Astrocyte (in vitro differentiated cells and primary cell): ENCODE data around the gene GUCY2D. TPM values are rescaled to one million over a fixed set of nuclear protein-coding genes. Genes with fewer than 3 reads are reported as not detected.

Experiments used
- DNase-seq: peaks from one replicate; pipeline ENCODE4 v3.0.0-alpha.2; 2010; ENCODE audit warnings: low read depth
- FAIRE-seq: peaks from 2 replicates; lab custom pipeline; 2011; peaks lifted over from hg19 to GRCh38; lab: Jason Lieb, UNC
- H2AFZ ChIP-seq: 2 replicates; pipeline ENCODE4 v1.6.0; 2012; ENCODE audit warnings: low read depth, low read length, inconsistent platforms
- H3K27ac ChIP-seq: 2 replicates; pipeline ENCODE4 v1.5.1; 2011; ENCODE audit warnings: low read depth, low read length, inconsistent platforms
- H3K27me3 ChIP-seq: 2 replicates; pipeline ENCODE4 v1.6.0; 2011; ENCODE audit warnings: low read length, inconsistent platforms; ENCODE audit not compliant: insufficient read depth
- H3K36me3 ChIP-seq: 2 replicates; pipeline ENCODE4 v1.5.1; 2011; ENCODE audit warnings: low read length, inconsistent platforms; ENCODE audit not compliant: insufficient read depth
- H3K4me1 ChIP-seq: 2 replicates; pipeline ENCODE4 v1.5.1; 2011; ENCODE audit warnings: low read length, inconsistent platforms; ENCODE audit not compliant: insufficient read depth
- H3K4me2 ChIP-seq: 2 replicates; pipeline ENCODE4 v1.6.0; 2012; ENCODE audit warnings: low read length, inconsistent platforms
- H3K4me3 ChIP-seq: 2 replicates; pipeline ENCODE4 v1.5.1; 2011; ENCODE audit warnings: low read depth, mild to moderate bottlenecking, low read length, inconsistent platforms; ENCODE audit not compliant: insufficient read depth
- H3K79me2 ChIP-seq: 2 replicates; pipeline ENCODE4 v1.6.0; 2012; ENCODE audit warnings: mild to moderate bottlenecking, low read length, inconsistent platforms; ENCODE audit not compliant: insufficient read depth
- H3K9ac ChIP-seq: 2 replicates; pipeline ENCODE4 v1.6.0; 2012; ENCODE audit warnings: mild to moderate bottlenecking, low read length, inconsistent platforms
- H3K9me3 ChIP-seq: 2 replicates; pipeline ENCODE4 v1.5.1; 2012; ENCODE audit warnings: low read depth, mild to moderate bottlenecking, low read length, inconsistent platforms; ENCODE audit not compliant: insufficient read depth
- H4K20me1 ChIP-seq: 2 replicates; pipeline ENCODE4 v1.6.0; 2012; ENCODE audit warnings: low read length, inconsistent platforms; ENCODE audit not compliant: insufficient read depth
- H3K27ac Mint-ChIP-seq: one replicate; pipeline ENCODE4 v1.8.0; 2021; ENCODE audit warnings: mild to moderate bottlenecking, mixed read lengths; ENCODE audit not compliant: unreplicated experiment
- H3K27me3 Mint-ChIP-seq: one replicate; pipeline ENCODE4 v1.8.0; 2021; ENCODE audit warnings: low read depth, mixed read lengths; ENCODE audit not compliant: unreplicated experiment
- H3K36me3 Mint-ChIP-seq: one replicate; pipeline ENCODE4 v1.8.0; 2021; ENCODE audit warnings: low read depth, mixed read lengths; ENCODE audit not compliant: unreplicated experiment
- H3K4me1 Mint-ChIP-seq: one replicate; pipeline ENCODE4 v1.8.0; 2021; ENCODE audit warnings: low read depth, mixed read lengths; ENCODE audit not compliant: unreplicated experiment
- H3K4me3 Mint-ChIP-seq: one replicate; pipeline ENCODE4 v1.8.0; 2021; ENCODE audit warnings: mild to moderate bottlenecking, moderate library complexity, mixed read lengths; ENCODE audit not compliant: unreplicated experiment
- H3K9me3 Mint-ChIP-seq: one replicate; pipeline ENCODE4 v1.8.0; 2021; ENCODE audit warnings: mild to moderate bottlenecking, mixed read lengths; ENCODE audit not compliant: unreplicated experiment
- CTCF ChIP-seq: IDR thresholded peaks from 2 replicates; pipeline ENCODE4 v1.5.1; 2011; ENCODE audit warnings: low read depth, mild to moderate bottlenecking, inconsistent platforms, low read length, moderate library complexity; ENCODE audit not compliant: insufficient read depth
- EZH2 ChIP-seq: IDR thresholded peaks from 2 replicates; pipeline ENCODE4 v1.6.1; 2012; ENCODE audit warnings: mild to moderate bottlenecking, low read length, inconsistent platforms; ENCODE audit not compliant: insufficient read depth
- total RNA-seq: library from RNA; stranded (reverse); gene quantifications from 2 replicates; pipeline ENCODE4 v1.2.1, GENCODE V29; 2021

The GUCY2D gene
- total RNA-seq, 1 donor from 2014 or later: not detected

- Histone ChIP-seq H3K27ac (no peak overlapping the region), H3K4me1 (peaks cover 11% of the 10 kb centered on the region), H3K4me3 (no peak overlapping the region), H3K36me3 (no peaks in the 10 kb centered on the region), H4K20me1 (no peaks in the 10 kb centered on the region), H3K9ac (no peak overlapping the region), H3K9me3 (peaks cover 5% of the 10 kb centered on the region), H2AFZ (peak overlapping the region; percentile 63), H3K27me3 (peaks cover 43% of the 10 kb centered on the region), H3K79me2 (no peaks in the 10 kb centered on the region), H3K4me2 (peak overlapping the region; percentile 46)
- peaks cover 5% of the 10 kb centered on the region for H3K9me3 Mint-ChIP-seq
- no peaks in the 10 kb centered on the region for H3K36me3 Mint-ChIP-seq
- no peak overlapping the region for H3K27ac Mint-ChIP-seq
- no peak for FAIRE-seq
- TF ChIP-seq EZH2 (peak; percentile 87), CTCF (no peak)
- peaks cover 48% of the 10 kb centered on the region for H3K27me3 Mint-ChIP-seq
- peaks cover 2% of the 10 kb centered on the region for H3K4me1 Mint-ChIP-seq
- DNase-seq: no peak
- H3K4me3 Mint-ChIP-seq: no peak overlapping the region
Observed at GRCh38 chr17:8002721-8003593, 542 bp downstream of the GUCY2D start.

DNA sequence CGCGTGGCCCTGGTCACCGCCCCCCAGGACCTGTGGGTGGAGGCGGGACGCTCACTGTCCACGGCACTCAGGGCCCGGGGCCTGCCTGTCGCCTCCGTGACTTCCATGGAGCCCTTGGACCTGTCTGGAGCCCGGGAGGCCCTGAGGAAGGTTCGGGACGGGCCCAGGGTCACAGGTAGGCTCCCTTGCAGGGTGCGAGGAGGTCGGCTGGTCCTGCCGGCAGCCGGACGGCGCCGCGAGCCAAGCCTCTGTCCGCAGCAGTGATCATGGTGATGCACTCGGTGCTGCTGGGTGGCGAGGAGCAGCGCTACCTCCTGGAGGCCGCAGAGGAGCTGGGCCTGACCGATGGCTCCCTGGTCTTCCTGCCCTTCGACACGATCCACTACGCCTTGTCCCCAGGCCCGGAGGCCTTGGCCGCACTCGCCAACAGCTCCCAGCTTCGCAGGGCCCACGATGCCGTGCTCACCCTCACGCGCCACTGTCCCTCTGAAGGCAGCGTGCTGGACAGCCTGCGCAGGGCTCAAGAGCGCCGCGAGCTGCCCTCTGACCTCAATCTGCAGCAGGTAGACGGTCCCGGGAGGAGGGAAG, 1.3 kb downstream of the GUCY2D start:
- H3K27ac ChIP-seq: no peak overlapping the region
- no peak overlapping the region for H3K9ac ChIP-seq
- Mint-ChIP-seq H3K27me3 (peaks cover 46% of the 10 kb centered on the region), H3K9me3 (peaks cover 5% of the 10 kb centered on the region), H3K4me1 (peaks cover 2% of the 10 kb centered on the region), H3K27ac (no peak overlapping the region), H3K4me3 (no peak overlapping the region), H3K36me3 (no peaks in the 10 kb centered on the region)
- no peaks in the 10 kb centered on the region for H3K79me2 ChIP-seq
- DNase-seq (no peak), FAIRE-seq (no peak)
- H4K20me1 ChIP-seq: no peaks in the 10 kb centered on the region
- H2AFZ ChIP-seq: peak overlapping the region; percentile 63
- TF ChIP-seq EZH2 (peak; percentile 27), CTCF (no peak)
- H3K27me3 ChIP-seq: peaks cover 43% of the 10 kb centered on the region
- H3K36me3 ChIP-seq: no peaks in the 10 kb centered on the region
- H3K4me3 ChIP-seq: no peak overlapping the region
- H3K4me1 ChIP-seq: peaks cover 11% of the 10 kb centered on the region
- H3K4me2 ChIP-seq: peak overlapping the region; percentile 46
- peaks cover 5% of the 10 kb centered on the region for H3K9me3 ChIP-seq
